ENCODE data around the gene SECTM1.
A peak's percentile ranks its signal among the peaks of the same experiment; 100 is the strongest.

The SECTM1 gene

GRCh38 chr17:82346342-82347300 lies 13.1 kb upstream of the SECTM1 start:
- no peak for DNase-seq

- no peak for DNase-seq
Observed at GRCh38 chr17:82345151-82345976, 11.8 kb upstream of the SECTM1 start.

- no peak for DNase-seq
Observed at GRCh38 chr17:82344175-82344907, 10.8 kb upstream of the SECTM1 start.

- DNase-seq = no peak
Observed at GRCh38 chr17:82343560-82343959, 10.0 kb upstream of the SECTM1 start.

GRCh38 chr17:82342361-82343079 lies 9.0 kb upstream of the SECTM1 start:
- DNase-seq = no peak

GRCh38 chr17:82339634-82340580 lies 6.3 kb upstream of the SECTM1 start:
- no peak for DNase-seq

- DNase-seq = no peak
Observed at GRCh38 chr17:82338858-82339633, 5.5 kb upstream of the SECTM1 start.

GRCh38 chr17:82334622-82335394 lies 1.2 kb upstream of the SECTM1 start:
- DNase-seq = peak; percentile 56

GRCh38 chr17:82334204-82334621 lies 647 bp upstream of the SECTM1 start:
- no peak for DNase-seq

GRCh38 chr17:82332669-82333278 lies 792 bp downstream of the SECTM1 start:
- peak; percentile 83 for DNase-seq

GRCh38 chr17:82331345-82331939 lies 2.1 kb downstream of the SECTM1 start:
- no peak for DNase-seq

GRCh38 chr17:82330322-82331239 lies 3.0 kb downstream of the SECTM1 start:
- DNase-seq = no peak

- DNase-seq = no peak
Observed at GRCh38 chr17:82329683-82330321, 3.8 kb downstream of the SECTM1 start.

- no peak for DNase-seq
Observed at GRCh38 chr17:82328994-82329507, 4.5 kb downstream of the SECTM1 start.

- no peak for DNase-seq
Observed at GRCh38 chr17:82328141-82328993, 5.2 kb downstream of the SECTM1 start.

GRCh38 chr17:82327757-82328140 lies 5.8 kb downstream of the SECTM1 start:
- DNase-seq = no peak

Data from suppressor macrophage treated with lipopolysaccharide for 4 hours (primary cell).